HG02610 (cell line): ENCODE measurements around the gene CSMD2.
"Not testable (repeated sequence)": the region's sequence is repeated elsewhere in the genome, so short reads cannot be mapped to it uniquely, and the experiment has no call there.

Experiments used
- ATAC-seq: cut with Tn5 transposase; IDR thresholded peaks from one replicate; pipeline ENCODE4 v1.9.1; 2021; ENCODE audit warnings: mild to moderate bottlenecking, moderate library complexity; ENCODE audit not compliant: unreplicated experiment

The CSMD2 gene

DNA sequence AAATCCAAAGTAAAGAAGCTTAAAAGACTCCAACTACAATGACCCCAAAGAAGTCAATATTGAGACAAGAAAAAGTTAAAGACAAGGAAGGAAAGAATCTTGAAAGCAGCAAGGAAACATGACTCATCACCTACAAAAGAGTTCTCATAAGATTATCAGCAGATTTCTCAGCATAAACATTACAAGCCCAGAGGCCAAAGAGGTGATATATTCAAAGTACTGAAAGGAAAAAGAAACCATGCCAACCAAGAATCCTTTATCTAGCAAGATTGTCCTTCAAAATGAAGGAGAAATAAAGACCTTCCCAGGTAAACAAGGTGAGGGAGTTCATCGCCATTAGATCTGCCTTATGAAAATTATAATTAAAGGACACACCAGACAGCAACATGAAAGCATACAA, 49.8 kb downstream of the CSMD2 start:
- ATAC-seq, result no peak

DNA sequence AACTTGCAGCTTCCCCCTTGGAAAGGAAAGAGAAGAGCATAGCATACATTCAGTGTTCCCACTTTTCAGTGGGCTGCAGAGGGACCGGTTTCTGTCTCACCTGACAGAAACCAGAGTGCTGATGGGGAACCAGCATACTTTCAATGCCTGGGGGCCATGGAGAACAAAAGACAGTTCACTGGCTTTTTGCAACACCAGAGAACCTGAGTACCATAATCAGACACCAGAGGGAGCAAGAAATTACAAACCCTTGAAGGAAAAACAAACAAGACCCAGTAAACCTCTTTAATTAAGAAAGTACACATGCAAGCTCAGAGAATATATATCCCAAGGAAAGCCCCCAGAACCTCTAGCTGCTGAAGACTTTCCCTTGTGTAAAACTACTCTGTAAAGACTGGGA, 51.1 kb downstream of the CSMD2 start:
- ATAC-seq, result no peak

DNA sequence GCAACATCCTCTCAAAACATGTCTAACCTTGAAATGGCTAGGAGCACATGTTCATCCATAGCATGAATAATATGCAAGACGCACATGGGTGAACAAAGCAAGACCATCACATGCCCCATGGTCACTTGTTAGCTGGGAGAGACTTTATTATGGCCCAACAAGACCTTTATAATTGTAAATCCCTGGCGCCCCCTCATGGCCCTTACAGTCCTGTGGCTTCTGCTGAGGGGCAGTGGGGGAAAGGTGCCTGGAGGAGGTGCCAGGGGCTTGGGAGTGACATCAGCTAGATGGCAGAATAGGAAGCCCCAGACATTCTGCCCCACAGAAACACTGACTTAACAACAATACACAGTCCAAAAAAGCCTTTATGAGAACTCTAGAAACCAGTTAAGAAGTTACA, 51.7 kb downstream of the CSMD2 start:
- ATAC-seq, result no peak

DNA sequence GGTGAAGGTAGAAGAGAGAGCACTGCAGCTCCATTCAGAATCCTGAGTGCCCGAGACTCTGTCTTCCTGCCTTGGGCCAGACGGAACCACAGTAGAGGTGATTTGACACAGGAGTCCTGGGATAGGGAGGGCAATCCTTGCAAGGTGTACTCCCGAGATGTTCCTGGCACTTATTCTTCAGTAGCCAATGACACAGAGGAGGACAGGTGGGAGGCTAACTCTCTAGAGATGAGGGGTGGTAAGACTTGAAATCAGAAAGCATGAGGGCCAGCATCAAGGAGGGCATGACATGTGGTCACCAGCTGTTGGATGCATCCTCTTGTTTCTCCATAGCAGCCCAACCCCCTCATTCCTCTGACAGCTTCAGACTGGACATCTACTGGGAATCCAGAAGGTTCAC, 56.3 kb downstream of the CSMD2 start:
- no peak for ATAC-seq

DNA sequence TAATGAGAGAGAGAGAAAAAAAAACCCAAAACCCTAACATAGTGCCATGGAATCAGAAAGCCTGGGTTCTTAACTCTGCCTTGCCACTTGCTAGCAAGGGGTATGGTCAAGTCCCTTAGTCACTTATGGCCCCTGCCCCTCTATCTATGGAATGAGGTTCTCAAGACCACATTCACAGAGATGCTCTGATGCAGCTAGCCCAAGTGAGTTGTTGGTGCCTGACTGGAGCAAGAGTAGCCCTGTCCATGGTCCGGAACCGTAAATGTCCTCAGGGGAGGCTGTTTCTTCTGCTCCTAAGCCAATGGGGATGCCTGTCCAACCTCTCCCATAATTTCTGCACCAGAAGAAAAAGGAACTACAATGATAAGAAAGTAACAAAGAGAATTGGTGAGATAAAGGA, 56.8 kb downstream of the CSMD2 start:
- no peak for ATAC-seq

DNA sequence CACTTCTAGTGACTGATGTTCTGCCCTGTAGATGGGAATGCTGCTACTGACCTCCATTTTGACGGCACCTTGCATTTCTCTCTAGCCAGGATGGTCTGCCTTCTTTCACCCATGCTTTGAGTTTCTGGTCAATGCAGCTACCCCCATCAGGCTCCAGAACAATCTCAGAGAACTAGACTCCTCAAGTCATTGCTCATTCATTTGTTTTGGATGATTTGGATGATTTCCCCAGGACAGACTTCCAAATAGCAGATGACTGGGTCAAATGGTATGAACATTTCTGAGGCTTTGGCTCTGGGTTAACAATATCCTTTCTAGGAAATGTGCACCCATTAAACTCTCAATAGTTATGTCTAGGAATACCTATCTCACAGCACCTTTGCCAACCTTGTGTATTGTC, 63.9 kb downstream of the CSMD2 start:
- ATAC-seq, result no peak

DNA sequence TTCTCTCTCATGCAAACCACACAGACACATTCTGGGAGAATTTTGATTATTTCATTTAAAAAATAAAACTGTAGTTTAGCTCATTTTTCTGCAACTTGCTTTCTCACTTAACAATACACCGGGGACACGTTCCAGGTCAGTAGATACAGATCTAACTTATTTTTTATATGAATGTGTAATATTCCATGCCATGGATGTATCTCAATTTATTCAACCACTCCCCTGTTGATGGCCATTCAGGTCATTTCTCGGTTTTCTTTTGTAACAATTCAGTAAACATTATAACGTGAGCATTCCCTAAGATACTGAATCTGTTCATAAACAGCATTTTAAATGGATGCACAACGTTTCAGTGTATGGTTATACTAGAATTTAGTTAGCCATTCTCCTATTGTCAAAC, 64.7 kb downstream of the CSMD2 start:
- no peak for ATAC-seq

DNA sequence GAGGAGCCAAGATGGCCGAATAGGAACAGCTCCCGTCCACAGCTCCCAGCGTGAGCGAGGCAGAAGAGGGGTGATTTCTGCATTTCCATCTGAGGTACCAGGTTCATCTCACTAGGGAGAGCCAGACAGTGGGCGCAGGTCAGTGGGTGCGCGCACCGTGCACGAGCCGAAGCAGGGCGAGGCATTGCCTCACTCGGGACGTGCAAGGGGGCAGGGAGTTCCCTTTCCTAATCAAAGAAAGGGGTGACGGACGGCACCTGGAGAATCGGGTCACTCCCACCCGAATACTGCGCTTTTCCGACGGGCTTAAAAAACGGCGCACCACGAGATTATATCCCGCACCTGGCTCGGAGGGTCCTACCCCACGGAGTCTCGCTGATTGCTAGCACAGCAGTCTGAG, 72.6 kb downstream of the CSMD2 start:
- ATAC-seq, result not testable (repeated sequence)

DNA sequence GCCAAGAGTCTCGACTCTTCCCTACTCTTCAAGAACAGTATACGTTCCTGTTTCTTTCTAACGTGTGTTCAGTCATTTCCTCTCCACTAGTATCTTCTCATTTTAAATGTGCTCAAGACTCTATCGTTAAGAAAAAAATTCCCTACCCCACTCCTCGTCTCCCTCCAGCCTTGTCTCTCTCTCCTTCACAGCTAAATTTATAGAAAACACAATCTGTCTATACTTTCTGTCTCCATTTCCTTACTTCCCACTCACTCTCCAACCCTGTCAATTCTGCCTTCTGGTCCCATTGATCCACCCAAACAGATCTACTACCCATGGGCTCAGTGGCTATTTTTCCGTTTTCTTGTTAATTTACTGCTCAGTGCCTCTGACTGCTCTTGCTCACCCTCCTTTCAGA, 75.3 kb downstream of the CSMD2 start:
- no peak for ATAC-seq

DNA sequence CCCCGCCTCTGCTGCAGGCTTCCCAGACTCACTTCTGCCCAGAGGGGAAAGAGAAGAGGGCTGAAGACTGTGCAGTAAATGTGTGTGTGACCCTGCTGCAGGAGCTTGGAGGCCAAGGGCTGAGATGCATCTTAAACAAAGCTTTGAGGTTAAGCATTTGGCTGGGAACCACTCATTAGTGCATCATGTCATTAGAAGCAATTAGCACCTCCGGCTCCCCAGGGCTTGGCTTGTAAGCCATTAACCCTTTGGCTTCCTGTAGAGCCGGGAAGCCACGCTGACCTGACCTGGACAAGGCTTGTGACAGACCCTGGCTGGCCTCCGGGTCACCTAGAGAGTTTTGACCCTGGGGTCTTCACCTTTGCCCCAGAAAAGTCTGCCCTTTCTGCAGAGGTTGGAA, 77.0 kb downstream of the CSMD2 start:
- ATAC-seq, result no peak

DNA sequence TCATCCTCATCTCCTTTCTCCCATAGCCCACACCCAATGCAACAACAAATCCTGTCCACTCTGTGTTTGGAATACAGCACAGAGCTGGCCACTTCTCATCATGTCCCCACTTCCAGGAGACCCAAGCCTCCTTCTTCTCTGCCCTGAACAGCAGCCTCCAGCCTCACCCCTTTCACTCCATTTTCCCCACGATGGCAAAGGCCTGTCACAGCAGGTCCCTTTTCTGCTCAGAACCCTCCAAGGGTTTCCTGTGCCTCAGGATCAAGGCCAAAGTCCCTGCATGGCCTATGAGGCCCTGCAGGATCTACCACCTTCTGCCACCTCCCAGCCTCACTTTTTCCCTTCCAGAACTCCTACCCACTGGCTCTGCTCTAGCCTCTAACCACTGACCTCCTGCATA, 78.5 kb downstream of the CSMD2 start:
- no peak for ATAC-seq

DNA sequence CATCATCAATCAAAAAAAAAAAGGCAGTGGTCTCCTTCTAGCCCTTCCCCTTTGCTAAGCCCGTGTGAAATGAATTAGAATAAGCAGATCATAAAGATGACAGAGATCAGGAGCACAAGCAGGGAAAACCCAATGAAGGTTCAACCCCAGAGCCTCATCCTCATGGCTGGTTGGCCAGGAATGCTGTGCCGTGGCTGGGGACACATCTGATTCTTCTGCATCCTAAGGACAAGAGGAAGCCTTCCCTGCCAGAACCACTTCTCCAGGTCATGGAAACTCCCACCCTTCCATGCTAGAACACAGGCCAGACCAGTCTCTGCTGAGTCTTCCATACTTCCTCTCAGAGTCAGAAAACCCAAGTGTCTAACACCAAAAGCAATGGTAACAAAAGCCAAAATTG, 81.1 kb downstream of the CSMD2 start:
- ATAC-seq, result no peak

DNA sequence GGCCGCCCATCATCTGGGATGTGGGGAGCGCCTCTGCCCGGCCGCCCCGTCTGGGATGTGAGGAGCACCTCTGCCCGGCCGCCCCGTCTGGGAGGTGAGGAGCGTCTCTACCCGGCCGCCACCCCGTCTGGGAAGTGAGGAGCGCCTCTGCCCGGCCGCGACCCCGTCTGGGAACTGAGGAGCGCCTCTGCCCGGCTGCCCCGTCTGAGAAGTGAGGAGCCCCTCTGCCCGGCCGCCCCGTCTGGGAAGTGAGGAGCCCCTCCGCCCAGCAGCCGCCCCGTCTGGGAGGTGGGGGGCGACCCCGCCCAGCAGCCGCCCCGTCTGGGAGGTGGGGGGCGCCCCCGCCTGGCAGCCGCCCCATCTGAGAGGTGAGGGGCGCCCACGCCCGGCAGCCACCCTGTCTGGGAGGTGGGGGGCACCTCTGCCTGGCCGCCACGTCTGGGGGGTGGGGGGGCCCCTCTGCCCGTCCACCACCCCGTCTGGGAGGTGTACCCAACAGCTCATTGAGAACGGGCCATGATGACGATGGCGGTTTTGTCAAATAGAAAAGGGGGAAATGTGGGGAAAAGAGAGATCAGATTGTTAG, 82.9 kb downstream of the CSMD2 start:
- not testable (repeated sequence) for ATAC-seq

DNA sequence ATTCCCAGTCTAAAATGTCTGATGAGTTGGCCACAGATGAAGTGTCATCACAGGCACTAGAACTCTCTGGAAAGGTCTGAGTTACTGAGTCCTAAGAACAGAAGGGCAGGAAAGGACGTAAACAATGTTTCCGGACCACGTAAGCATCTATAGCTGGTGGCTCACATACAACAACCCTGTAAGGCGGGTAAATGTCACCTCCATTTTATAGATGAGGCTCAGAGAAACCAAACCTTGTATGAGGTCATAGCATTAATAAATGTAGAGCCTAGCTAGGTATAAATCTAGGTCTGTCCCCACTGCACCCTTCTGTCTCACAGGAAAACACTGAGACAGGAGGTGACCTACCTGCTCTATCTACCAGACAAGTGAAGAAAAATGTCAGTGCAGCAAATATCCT, 86.6 kb downstream of the CSMD2 start:
- ATAC-seq, result no peak

DNA sequence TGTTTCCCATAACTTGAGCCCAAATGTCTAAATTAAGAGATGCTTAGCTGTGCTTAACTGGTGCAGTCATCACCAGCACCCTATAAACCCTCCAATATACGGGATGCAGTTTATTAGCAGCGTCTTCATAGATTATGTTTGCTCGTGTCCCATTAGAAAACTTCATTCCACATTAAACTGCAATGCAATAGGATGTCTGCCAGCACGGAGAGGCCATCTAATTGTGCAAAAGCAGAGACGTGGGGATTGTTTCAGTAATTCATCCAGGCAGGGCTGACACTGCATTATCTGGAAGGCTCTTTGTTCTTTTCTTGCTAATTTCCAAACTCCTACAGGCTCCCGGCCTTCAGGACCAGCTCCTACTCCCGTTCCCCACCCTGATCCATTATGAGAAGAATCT, 89.5 kb downstream of the CSMD2 start:
- ATAC-seq, result no peak

DNA sequence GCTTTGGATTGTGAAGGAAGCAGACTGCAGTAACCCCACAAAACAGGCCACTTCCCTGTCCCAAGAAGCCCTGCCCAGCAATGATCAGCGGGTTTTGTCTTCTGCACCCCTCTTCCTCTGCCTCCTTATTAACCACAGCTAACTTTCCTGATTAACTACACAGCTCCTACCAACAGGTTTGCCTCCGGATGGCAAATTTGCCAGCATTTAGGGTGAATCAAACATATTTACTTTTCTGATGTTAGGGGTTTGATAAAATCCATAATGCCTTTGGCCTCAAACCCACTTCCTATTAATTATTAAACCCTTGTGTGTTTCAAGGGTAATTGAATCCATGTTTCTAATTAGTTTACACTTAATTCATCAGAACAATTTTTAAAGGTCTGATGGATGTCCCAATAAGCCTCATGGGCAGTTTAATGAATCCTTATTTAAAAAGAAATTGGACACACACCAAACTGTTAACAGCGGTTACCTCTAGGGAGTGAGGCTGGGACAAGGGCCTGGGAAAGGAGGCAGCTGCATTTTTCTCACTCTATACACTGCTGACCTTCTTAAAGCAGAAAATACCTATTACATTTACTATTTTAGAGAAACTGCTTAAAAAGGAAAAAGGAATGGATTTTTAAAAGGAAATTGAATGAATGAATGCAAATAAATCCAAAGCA, 91.9 kb downstream of the CSMD2 start:
- no peak for ATAC-seq

DNA sequence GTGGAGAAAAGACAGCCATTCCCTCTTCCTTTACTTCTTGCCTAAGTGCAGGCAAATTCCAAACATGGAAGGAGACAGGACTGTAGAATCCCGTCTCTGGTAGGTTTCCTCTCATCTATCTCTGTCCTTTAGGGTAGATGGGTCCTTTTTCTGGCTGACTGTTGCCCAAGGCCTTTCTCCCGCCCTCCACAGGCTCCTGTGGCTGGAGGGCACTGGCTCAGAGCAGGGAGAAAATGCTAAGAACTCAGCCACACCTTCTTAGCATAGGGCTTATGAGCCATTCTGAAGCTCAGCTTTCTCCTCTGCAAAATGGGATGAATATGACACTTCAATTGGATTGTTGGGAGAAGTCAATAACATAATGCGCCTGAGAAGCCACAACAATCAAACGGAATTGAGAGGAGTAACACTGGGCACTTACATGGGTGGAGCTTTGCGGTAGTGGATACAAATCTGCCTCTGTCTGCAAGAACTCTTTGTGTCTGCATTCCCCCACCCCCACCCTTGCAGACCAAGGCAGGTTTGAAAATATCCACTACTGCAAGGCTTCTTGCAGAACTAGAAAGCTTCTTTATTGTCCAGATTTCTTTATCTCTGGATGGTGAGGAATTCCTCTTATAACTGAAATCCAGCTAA, 94.7 kb downstream of the CSMD2 start:
- no peak for ATAC-seq

DNA sequence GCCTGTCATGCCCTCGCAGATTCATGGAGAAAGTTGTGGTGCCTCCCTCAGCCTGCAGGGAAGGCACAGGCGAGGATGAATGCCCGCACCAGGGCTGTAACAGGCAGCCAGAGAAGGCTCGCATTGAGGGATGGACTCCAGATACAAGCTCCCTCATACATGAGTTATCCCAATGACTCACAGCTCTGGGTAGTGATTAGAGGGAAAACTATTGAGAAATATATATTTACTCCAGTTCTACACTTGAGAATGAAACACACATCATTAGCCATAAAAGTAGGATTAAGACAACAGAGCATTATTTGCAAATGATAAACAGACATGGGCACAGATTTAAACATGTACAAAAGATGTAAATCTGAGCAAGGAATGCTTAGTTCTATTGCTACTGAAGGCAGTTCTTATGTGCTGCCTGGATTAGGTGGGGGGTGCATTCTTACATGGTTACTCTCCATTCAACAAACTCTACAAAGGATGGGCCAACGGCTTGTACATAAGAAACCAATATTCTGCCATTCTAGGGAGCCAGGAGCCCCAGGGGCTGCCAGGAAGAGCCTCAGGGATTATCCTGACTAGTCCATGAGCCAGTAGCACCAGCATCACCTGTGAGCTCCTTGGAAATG, 97.9 kb downstream of the CSMD2 start:
- no peak for ATAC-seq

DNA sequence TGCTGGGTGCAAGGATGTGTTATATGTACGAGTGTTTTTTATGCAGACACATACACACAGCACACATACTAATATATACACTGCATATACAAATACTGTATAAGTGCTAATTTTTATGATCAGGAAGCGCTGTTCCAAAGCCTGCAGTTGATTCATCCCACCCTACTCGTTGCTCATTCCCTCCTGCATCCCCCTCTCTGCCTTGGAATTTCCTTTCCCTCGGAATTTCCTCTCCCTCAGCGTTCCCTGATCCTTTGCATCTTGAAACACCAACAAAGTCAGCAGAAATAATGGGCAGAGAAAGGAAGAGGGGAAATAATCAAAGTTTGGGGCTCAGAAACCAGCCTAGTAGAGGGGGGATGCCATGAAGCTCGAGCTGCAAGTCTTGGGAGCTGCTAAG, 98.9 kb downstream of the CSMD2 start:
- ATAC-seq, result no peak

DNA sequence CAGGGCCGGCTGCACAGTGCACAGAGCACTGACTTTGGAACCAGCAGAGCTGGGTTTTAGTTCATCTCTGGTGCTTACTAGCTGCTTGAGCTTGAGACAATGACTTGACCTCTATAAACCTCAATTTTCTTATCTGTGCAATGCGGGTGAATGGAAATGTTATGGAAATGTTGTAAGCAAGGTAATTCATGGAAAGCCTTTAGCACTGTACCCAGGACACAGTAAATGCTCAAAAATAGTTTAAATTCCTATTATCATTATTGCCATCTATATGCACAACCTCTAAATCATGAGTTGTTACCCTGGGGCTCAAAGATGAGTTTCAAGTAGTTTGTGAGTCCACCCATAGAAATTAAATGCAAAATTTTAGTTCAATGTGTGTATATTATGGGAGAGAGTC, 99.5 kb downstream of the CSMD2 start:
- ATAC-seq, result no peak

DNA sequence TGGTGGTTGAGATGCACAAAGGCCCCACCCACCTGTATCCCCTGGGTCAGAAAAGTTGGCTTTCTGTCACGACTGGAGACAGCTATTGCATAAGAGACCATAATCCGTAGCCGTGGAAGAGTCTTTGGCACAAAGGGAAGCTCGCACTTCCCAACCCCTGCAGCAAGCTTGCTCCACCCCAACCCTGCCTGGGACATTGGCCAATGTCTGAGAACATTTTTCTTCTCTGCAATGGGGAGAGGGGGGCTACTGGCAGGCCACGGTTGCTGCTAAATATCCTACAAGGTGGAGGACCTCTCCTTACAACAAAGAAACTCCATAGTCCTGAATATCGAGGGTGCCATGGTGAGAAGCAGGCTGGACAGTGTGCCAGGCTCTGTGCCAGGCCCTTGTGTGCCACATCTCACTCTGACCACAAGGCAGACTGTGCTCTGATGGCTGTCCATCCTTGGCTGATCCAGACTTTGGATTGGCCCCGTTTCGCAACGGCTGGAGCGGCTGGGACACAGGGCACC, 104.1 kb downstream of the CSMD2 start:
- ATAC-seq, result no peak

DNA sequence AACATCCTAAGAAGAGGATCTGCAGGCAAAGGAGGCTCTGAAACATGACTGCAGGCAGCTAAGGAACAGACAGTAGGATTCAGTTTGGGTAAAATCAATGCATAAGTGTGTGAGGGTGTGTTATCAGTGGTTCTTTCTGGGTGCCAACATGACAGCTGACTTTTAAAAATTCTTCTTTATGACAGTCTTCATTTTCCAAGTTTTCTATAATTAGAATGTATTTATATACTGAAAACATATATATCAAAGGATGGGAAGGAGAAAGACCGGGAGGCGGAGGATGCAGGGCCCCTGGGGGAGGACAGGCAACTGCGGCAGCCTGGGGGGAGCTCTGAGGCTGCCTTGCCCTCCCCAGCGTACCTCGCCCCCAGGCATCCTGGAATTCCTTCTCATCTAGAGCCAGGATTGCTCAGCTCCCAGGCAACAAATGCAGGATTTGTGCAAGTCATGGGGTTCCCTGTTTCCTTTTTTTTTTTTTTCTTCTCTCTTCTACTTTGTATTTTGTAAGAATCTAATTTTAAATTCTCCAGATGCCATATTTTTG, 104.8 kb downstream of the CSMD2 start:
- no peak for ATAC-seq
